Ammon's horn (tissue), 1 donor: ENCODE measurements around the gene TMEM61.
"Not testable (repeated sequence)": the region's sequence is repeated elsewhere in the genome, so short reads cannot be mapped to it uniquely, and the experiment has no call there.

ENCODE experiments used
- DNase-seq: peaks from one replicate; pipeline ENCODE4 v3.0.0-alpha.2; 2016; ENCODE audit warnings: low spot score

The TMEM61 gene

GRCh38 chr1:54980528-54981241 lies at the start of gene TMEM61:
TMEM61 (plus strand) TSS chr1:54980628; CDS start chr1:54981066, 438 bp downstream.
- no peak for DNase-seq

GRCh38 chr1:54931275-54931840 lies 49.1 kb upstream of the TMEM61 start:
- DNase-seq: no peak

DNA sequence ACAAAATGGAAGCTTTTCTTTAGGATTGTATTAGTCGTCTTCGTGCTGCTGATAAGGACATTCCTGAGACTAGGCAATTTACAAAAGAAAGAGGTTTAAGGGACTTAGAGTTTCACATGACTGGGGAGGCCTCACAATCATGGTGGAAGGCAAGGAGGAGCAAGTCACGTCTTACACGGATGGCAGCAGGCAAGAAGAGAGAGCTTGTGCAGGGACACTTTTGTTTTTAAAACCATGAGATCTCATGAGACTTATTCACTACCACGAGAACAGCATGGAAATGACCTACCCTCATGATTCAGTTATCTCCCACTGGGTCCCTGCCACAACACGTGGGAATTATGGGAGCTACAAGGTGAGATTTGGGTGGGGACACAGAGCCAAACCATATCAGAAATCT lies 46.3 kb upstream of the TMEM61 start:
- not testable (repeated sequence) for DNase-seq

GRCh38 chr1:54934869-54935268 lies 45.6 kb upstream of the TMEM61 start:
- no peak for DNase-seq

- DNase-seq: no peak
Observed at GRCh38 chr1:54936791-54937190, 43.6 kb upstream of the TMEM61 start.

- DNase-seq: no peak
Observed at GRCh38 chr1:54937469-54937868, 43.0 kb upstream of the TMEM61 start.

DNA sequence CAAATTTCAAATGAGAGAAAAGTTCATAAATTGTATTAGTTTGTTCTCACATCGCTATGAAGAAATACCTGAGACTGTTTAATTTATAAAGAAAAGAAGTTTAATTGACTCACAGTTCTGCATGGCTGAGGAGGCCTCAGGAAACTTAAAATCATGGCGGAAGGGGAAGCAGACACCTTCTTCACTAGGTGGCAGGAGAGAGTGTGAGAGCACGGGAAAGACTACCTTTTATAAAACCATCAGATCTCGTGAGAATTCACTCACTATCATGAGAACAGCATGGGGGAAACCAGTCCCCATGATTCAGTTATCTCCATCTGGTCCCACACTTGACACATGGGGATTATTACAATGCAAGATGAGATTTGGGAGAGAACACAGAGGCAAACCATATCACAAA lies 41.5 kb upstream of the TMEM61 start:
- DNase-seq: not testable (repeated sequence)

DNA sequence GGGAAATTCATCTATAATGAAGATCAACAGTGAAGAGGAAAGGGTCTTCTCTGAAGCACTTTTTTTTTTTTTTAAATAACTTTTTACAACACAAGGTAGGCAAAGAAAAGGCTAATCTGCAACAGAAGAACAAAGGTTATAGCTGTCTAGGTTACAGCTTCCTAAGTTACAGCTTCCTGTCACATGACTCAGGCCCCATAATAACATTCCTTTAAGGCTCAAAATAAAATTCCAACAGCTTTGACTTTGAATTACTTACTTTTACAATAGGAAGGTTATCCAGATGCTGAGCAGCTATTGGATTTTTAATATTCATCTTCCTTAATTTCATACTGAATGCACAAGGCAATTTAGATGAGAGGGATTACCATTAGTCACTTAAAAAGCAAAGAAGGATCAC lies 40.4 kb upstream of the TMEM61 start:
- no peak for DNase-seq

- DNase-seq: no peak
Observed at GRCh38 chr1:54942976-54943375, 37.5 kb upstream of the TMEM61 start.

DNA sequence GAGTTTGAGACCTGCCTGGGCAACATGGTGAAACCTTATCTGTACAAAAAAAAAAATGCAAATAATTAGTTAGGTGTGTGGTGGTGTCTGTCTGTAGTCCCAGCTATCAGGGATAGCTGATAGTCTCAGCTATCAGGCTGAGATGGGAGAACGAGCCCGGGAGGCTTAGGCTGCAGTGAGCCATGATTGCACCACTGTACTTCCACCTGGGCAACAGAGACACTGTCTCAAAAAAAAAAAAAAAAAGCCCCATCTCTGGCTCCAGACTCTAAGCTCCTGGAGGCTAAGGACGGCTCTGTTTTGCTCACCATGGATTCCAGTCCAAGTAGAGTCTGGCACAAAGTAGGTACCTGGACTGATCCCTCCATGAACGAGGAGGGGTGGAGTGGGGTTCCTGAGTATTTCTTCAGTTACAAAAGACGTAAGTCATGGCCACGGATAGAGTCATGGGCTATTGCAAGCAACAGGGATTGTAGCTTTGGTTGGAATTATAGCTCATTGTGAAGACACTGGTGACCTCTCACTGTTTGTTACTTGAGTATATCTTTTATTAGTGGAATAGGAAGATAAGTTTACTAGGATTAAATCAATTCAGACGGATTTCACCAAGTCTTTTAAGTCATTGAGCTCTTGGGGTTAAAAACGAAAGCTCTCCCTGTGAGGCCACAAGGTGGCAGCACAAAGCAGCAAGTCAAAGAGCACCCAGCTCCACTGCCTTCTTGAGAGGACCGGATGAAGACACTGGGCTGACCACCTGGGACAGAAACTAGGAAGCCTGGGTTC lies 35.6 kb upstream of the TMEM61 start:
- peak; percentile 90 for DNase-seq

- DNase-seq: no peak
Observed at GRCh38 chr1:54945393-54945936, 35.0 kb upstream of the TMEM61 start.

- DNase-seq: no peak
Observed at GRCh38 chr1:54947540-54947939, 32.9 kb upstream of the TMEM61 start.

GRCh38 chr1:54949053-54949452 lies 31.4 kb upstream of the TMEM61 start:
- DNase-seq: no peak

DNA sequence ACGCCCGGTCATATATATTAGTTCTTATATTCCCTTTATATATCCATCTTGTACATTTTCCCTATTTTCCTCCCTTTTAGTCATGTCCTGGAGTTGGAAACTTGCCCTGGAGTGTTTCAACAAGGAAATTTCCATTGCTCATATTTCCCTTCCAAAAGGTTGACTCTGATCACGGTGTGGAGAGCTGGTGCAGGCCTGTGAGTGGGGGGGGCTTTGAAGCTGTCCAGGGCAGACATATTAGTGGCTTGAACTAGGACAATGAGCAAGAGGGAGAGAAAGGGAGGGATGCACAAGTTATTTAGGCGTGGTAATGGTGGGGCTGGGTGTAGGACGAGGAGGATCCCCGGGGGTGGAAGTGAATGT lies 30.4 kb upstream of the TMEM61 start:
- no peak for DNase-seq

GRCh38 chr1:54950369-54951163 lies 29.9 kb upstream of the TMEM61 start:
- peak; percentile 87 for DNase-seq

- DNase-seq: no peak
Observed at GRCh38 chr1:54951810-54952226, 28.6 kb upstream of the TMEM61 start.

DNA sequence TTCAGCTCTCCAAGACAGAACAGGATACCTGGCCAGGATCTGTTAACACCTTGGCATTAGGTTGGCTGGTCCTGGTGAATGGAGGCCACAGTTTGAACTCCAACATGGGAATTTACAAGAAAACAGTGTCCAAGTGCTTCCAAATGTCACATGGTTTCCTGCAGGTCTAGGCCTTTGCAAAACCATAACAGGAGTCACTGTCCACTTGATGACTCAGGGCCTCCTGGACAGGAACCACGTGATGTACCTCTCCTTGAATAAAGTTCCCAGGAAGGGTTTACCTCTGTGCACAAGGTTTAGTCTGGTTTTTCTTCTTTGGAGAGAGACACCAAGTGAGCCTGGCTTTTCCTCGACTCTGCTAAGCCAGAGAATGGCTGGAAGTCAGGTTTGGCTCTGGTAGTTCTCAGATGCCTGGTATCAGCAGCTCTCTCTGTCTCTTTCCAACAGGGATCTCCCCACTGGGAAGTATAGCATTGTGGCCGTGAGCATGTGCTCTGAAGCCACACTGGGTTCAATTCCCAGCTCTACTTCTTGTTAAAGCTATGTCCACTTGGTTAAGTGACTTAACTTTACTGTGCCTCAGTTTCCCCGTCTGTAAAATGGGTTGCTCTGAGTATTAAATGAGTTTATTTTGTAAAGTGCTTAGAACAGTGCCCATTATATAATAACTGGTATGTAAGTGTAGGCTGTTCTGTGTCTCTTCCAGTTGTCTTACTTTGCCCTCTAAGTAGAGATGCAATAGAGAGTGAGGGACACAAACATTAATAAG lies 27.3 kb upstream of the TMEM61 start:
- DNase-seq: no peak

GRCh38 chr1:54953846-54954245 lies 26.6 kb upstream of the TMEM61 start:
- no peak for DNase-seq

DNA sequence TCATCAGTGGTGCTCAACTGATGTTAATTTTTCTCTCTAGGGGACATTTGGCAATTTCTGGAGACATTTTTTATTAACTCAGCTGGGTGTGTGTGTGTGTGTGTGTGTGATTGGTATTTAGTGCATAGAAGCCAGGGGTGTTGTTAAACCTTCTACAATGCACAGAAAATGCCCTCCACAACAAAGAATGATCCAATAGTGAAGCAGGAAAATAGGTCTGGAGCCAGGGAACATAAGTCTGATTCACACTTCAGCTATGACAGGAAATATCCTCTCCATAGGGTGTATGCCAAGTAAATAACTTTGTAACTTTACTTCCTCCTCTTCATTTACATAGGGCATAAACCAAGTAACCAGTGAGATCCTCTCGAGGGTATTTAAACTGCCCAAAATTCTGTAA lies 25.1 kb upstream of the TMEM61 start:
- DNase-seq: no peak

GRCh38 chr1:54956726-54957125 lies 23.7 kb upstream of the TMEM61 start:
- DNase-seq: no peak

GRCh38 chr1:54959241-54959640 lies 21.2 kb upstream of the TMEM61 start:
- DNase-seq: no peak
